Measurements from ENCODE around the gene PLCXD3.

GRCh38 chr5:41325074-41325473 lies 185.3 kb downstream of the PLCXD3 start:
- TF ChIP-seq, protein P1, sequence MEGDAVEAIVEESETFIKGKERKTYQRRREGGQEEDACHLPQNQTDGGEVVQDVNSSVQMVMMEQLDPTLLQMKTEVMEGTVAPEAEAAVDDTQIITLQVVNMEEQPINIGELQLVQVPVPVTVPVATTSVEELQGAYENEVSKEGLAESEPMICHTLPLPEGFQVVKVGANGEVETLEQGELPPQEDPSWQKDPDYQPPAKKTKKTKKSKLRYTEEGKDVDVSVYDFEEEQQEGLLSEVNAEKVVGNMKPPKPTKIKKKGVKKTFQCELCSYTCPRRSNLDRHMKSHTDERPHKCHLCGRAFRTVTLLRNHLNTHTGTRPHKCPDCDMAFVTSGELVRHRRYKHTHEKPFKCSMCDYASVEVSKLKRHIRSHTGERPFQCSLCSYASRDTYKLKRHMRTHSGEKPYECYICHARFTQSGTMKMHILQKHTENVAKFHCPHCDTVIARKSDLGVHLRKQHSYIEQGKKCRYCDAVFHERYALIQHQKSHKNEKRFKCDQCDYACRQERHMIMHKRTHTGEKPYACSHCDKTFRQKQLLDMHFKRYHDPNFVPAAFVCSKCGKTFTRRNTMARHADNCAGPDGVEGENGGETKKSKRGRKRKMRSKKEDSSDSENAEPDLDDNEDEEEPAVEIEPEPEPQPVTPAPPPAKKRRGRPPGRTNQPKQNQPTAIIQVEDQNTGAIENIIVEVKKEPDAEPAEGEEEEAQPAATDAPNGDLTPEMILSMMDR (IDR thresholded peaks at IDR 0.05 in 2 of 3, conservative IDR thresholded peaks at IDR 0.05 in 1 of 3; ENCODE audit: control insufficient read depth in 2 of 3, extremely low read depth in 1 of 3, insufficient read depth in 1 of 3, low read depth in 3 of 3, low read length in 3 of 3): no peak
- TF ChIP-seq BACH1 (IDR thresholded peaks at IDR 0.05; ENCODE audit: borderline replicate concordance): no peak
- no peak for TF ChIP-seq ASH2L (IDR thresholded peaks at IDR 0.05; ENCODE audit: borderline replicate concordance, low read depth)
- no peak for TF ChIP-seq POLR2A (IDR thresholded peaks at IDR 0.05; ENCODE audit: low read depth, low read length)
- no peak for TF ChIP-seq CHD2 (IDR thresholded peaks at IDR 0.05; ENCODE audit: borderline replicate concordance, low read depth, low read length)
- no peak for TF ChIP-seq YY1 (IDR thresholded peaks at IDR 0.05; ENCODE audit: low read depth, low read length)
- no peak for TF ChIP-seq HDGF (IDR thresholded peaks at IDR 0.05)
- TF ChIP-seq EZH2 (IDR thresholded peaks at IDR 0.05; ENCODE audit: borderline replicate concordance, control insufficient read depth, low read depth, low read length): no peak
- TF ChIP-seq JUND (IDR thresholded peaks at IDR 0.05; ENCODE audit: low read depth, low read length): no peak
- TF ChIP-seq ZBTB33 (IDR thresholded peaks at IDR 0.05): no peak
- TF ChIP-seq PKNOX1 (IDR thresholded peaks at IDR 0.05): no peak
- TF ChIP-seq BCLAF1 (IDR thresholded peaks at IDR 0.05): no peak
